Trophoblast cell (in vitro differentiated cells and primary cell): ENCODE measurements around the gene STK10.

Source experiments
- DNase-seq, 2 donors: peaks; one replicate each; pipeline ENCODE4 v3.0.0-alpha.2; 2016
- H2AFZ ChIP-seq: 2 replicates; pipeline ENCODE4 v1.6.1; 2013; ENCODE audit warnings: low read length, moderate library complexity, mild to moderate bottlenecking; ENCODE audit not compliant: insufficient read depth, poor library complexity
- H2AK5ac ChIP-seq: 2 replicates; pipeline ENCODE4 v1.6.1; 2013; ENCODE audit warnings: mild to moderate bottlenecking, low read length
- H2BK120ac ChIP-seq: 2 replicates; pipeline ENCODE4 v1.6.1; 2013; ENCODE audit warnings: low read length, mild to moderate bottlenecking, moderate library complexity; ENCODE audit not compliant: insufficient read depth, poor library complexity
- H2BK12ac ChIP-seq: 2 replicates; pipeline ENCODE4 v1.6.1; 2013; ENCODE audit warnings: mild to moderate bottlenecking, low read length, moderate library complexity
- H2BK5ac ChIP-seq: 2 replicates; pipeline ENCODE4 v1.6.1; 2013; ENCODE audit warnings: low read length, low read depth, moderate library complexity, mild to moderate bottlenecking; ENCODE audit not compliant: poor library complexity
- H3K14ac ChIP-seq: 2 replicates; pipeline ENCODE4 v1.6.1; 2013; ENCODE audit warnings: mild to moderate bottlenecking, low read length
- H3K18ac ChIP-seq: 2 replicates; pipeline ENCODE4 v1.6.1; 2013; ENCODE audit warnings: mild to moderate bottlenecking, low read length
- H3K23ac ChIP-seq: 2 replicates; pipeline ENCODE4 v1.6.1; 2013; ENCODE audit warnings: low read length
- H3K27ac ChIP-seq: 2 replicates; pipeline ENCODE4 v1.5.1; 2013; ENCODE audit warnings: low read depth, mild to moderate bottlenecking, inconsistent platforms, low read length, moderate library complexity
- H3K27me3 ChIP-seq: 2 replicates; pipeline ENCODE4 v1.6.1; 2013; ENCODE audit warnings: inconsistent platforms, mild to moderate bottlenecking, low read length, moderate library complexity; ENCODE audit not compliant: insufficient read depth
- H3K36me3 ChIP-seq, 2 experiments: 1 replicate in 1 of 2; 2 replicates in 1 of 2; pipeline ENCODE4 v1.6.1; 2013; ENCODE audit warnings: low read length in 2 of 2, mild to moderate bottlenecking in 2 of 2, moderate library complexity in 1 of 2; ENCODE audit not compliant: insufficient read depth in 2 of 2, control insufficient read depth in 1 of 2
- H3K4ac ChIP-seq: 2 replicates; pipeline ENCODE4 v1.6.1; 2013; ENCODE audit warnings: low read depth, mild to moderate bottlenecking, low read length, moderate library complexity
- H3K4me1 ChIP-seq, 2 experiments: 1 replicate in 1 of 2; 2 replicates in 1 of 2; pipeline ENCODE4 v1.6.1; 2013; ENCODE audit warnings: low read length in 2 of 2, mild to moderate bottlenecking in 2 of 2, moderate library complexity in 1 of 2; ENCODE audit not compliant: insufficient read depth in 2 of 2, control insufficient read depth in 1 of 2
- H3K4me2 ChIP-seq: 2 replicates; pipeline ENCODE4 v1.6.1; 2013; ENCODE audit warnings: inconsistent platforms, mild to moderate bottlenecking, low read length, moderate library complexity
- H3K4me3 ChIP-seq: 2 replicates; pipeline ENCODE4 v1.5.1; 2013; ENCODE audit warnings: mild to moderate bottlenecking, low read depth, low read length, inconsistent platforms
- H3K79me1 ChIP-seq: one replicate; pipeline ENCODE4 v1.6.1; 2013; ENCODE audit warnings: low read length
- H3K79me2 ChIP-seq: 2 replicates; pipeline ENCODE4 v1.6.1; 2013; ENCODE audit warnings: low read length, mild to moderate bottlenecking; ENCODE audit not compliant: control insufficient read depth, insufficient read depth, poor library complexity
- H3K9ac ChIP-seq: 2 replicates; pipeline ENCODE4 v1.6.1; 2013; ENCODE audit warnings: mild to moderate bottlenecking, low read length
- H3K9me3 ChIP-seq: 2 replicates; pipeline ENCODE4 v1.6.1; 2013; ENCODE audit warnings: low read depth, mild to moderate bottlenecking, control low read depth, inconsistent platforms, low read length; ENCODE audit not compliant: insufficient read depth
- H4K12ac ChIP-seq: 2 replicates; pipeline ENCODE4 v1.6.1; 2013; ENCODE audit warnings: low read depth, mild to moderate bottlenecking, low read length, moderate library complexity
- H4K8ac ChIP-seq: 2 replicates; pipeline ENCODE4 v1.6.1; 2013; ENCODE audit warnings: low read depth, mild to moderate bottlenecking, low read length, moderate library complexity
- H4K91ac ChIP-seq: one replicate; pipeline ENCODE4 v1.6.1; 2013; ENCODE audit warnings: low read depth, mild to moderate bottlenecking, low read length, moderate library complexity
- WGBS: extraction: QIAGEN DNeasy Blood & Tissue Kit; methylation state at CpG from one replicate; pipeline ENCODE4 v1.1.7; 2013; ENCODE audit warnings: missing lambda C conversion rate; ENCODE audit not compliant: insufficient read length, insufficient coverage; ENCODE audit errors: extremely low coverage; 5-methylcytosine and 5-hydroxymethylcytosine counted together

The STK10 gene

GRCh38 chr5:172111852-172112225 is 76.2 kb downstream of the STK10 start:
- Histone ChIP-seq H3K79me2 (no peaks in the 10 kb centered on the region), H3K27me3 (no peaks in the 10 kb centered on the region), H3K79me1 (no peaks in the 10 kb centered on the region)

DNA sequence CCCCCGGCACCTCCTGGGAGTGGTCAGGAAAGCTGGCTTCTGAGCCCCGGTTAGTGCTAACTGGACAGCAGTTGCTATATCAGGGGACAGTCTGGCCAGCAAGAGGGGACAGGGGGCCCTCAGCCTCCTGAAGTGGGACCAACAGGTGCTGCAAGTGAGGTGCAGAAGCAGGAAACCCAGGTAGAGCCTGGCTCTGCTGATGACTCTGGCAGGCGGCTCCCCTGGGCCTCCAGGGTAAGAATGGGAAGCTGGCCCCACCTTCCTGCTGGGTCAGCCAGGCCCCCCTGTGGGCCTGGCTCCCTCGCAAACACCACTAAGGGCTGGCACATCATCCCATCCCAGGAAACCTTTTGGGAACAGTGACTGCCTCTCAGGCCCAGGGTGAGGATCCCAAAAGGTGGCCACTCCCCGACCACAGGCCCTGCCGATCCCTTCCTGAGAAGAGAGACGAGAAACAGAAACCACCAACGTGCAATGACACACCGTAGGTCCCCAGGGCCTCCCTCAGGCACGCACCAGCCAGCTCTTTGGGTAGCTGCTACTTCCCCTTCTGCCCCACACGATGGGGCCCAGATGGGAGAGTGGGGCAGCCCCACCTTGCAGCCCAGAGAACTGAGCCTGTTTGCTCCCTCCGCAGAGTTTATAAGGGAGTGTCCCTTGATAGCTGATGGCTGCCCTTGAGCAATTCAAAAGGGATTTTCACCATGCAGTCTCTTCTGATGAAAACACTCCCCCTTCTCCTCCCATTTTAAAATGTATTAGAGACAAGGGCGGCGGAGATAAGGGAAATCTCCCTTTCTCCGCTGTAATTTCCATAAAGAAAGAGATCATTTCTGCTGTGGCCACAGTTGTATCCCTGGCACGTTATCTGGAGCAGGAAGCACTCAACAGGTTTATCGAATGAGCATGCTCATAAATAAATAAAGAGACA is 76.8 kb downstream of the STK10 start:
- peak; percentile 46 to 55 for DNase-seq
- Histone ChIP-seq H3K4ac (no peak overlapping the region), H3K4me1 (peaks cover 6 to 12% of the 10 kb centered on the region in 2 experiments), H3K14ac (no peak overlapping the region), H3K23ac (no peak overlapping the region), H3K79me2 (no peaks in the 10 kb centered on the region), H4K12ac (no peak overlapping the region), H3K4me3 (no peak overlapping the region), H2AK5ac (no peak overlapping the region), H2BK5ac (no peak overlapping the region), H2BK12ac (no peak overlapping the region), H3K9ac (no peak overlapping the region), H3K18ac (no peak overlapping the region), H2AFZ (no peak overlapping the region), H3K9me3 (peaks cover 1% of the 10 kb centered on the region), H3K27ac (no peak overlapping the region), H2BK120ac (no peak overlapping the region), H4K8ac (no peak overlapping the region), H3K4me2 (no peak overlapping the region), H3K79me1 (peaks cover 2% of the 10 kb centered on the region), H4K91ac (no peak overlapping the region), H3K27me3 (no peaks in the 10 kb centered on the region), H3K36me3 (peaks cover 12 to 16% of the 10 kb centered on the region in 2 experiments)
- WGBS, result no CpG with 5 or more reads among the region's 17 CpGs

More at GRCh38 chr5:172111852-172112225, 76.2 kb downstream of the STK10 start:
- Histone ChIP-seq H3K9ac (no peak overlapping the region), H2AFZ (no peak overlapping the region), H3K14ac (no peak overlapping the region), H3K23ac (no peak overlapping the region), H3K36me3 (peaks cover 8 to 16% of the 10 kb centered on the region in 2 experiments), H3K9me3 (peaks cover 1% of the 10 kb centered on the region), H3K4ac (no peak overlapping the region), H2BK120ac (no peak overlapping the region), H3K4me1 (peaks cover 4 to 11% of the 10 kb centered on the region in 2 experiments), H3K4me3 (no peak overlapping the region), H3K18ac (no peak overlapping the region), H2AK5ac (no peak overlapping the region), H4K12ac (no peak overlapping the region), H2BK5ac (no peak overlapping the region), H4K8ac (no peak overlapping the region), H3K27ac (no peak overlapping the region), H4K91ac (no peak overlapping the region), H2BK12ac (no peak overlapping the region), H3K4me2 (no peak overlapping the region)
- DNase-seq, result no peak

GRCh38 chr5:172110260-172110815 is 77.7 kb downstream of the STK10 start:
- Histone ChIP-seq H3K36me3 (peaks cover 14 to 18% of the 10 kb centered on the region in 2 experiments), H3K27me3 (no peaks in the 10 kb centered on the region), H2BK5ac (no peak overlapping the region), H3K79me2 (no peaks in the 10 kb centered on the region), H3K9me3 (peaks cover 1% of the 10 kb centered on the region), H3K4ac (no peak overlapping the region), H2AK5ac (no peak overlapping the region), H3K27ac (no peak overlapping the region), H2BK120ac (no peak overlapping the region), H2BK12ac (no peak overlapping the region), H3K4me3 (no peak overlapping the region), H4K8ac (no peak overlapping the region), H3K9ac (no peak overlapping the region), H3K14ac (no peak overlapping the region), H3K4me2 (no peak overlapping the region), H3K79me1 (peaks cover 2% of the 10 kb centered on the region), H2AFZ (no peak overlapping the region), H4K91ac (no peak overlapping the region), H3K4me1 (peaks cover 6 to 12% of the 10 kb centered on the region in 2 experiments), H3K18ac (no peak overlapping the region), H4K12ac (no peak overlapping the region), H3K23ac (no peak overlapping the region)
- no CpG with 5 or more reads among the region's 14 CpGs for WGBS
- DNase-seq, result no peak

DNA sequence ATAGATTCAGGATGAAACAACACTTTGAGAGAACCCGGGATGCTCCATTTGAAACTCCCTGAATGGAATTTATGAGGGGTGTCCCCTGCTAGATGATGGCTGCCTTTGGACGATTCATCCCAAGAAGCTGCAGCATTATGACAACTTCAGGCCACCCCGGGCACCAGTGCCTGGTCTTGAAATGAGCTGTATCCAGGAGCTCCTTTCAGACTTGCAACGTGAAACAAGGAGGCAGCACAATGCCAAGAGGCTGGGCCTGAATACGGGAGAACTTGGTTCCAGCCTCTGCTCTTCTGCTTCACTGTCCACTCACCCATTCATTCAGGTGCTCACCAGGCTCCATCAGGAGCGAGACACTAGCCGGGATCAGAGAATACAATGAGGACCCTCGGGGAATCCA is 78.3 kb downstream of the STK10 start:
- Histone ChIP-seq H3K14ac (no peak overlapping the region), H3K27me3 (no peaks in the 10 kb centered on the region)

More for the DNA sequence above, 78.3 kb downstream of the STK10 start:
- H3K27ac ChIP-seq, result no peak overlapping the region
- H2AFZ ChIP-seq, result no peak overlapping the region
- no peak overlapping the region for H2BK5ac ChIP-seq
- peaks cover 6 to 12% of the 10 kb centered on the region in 2 experiments for H3K4me1 ChIP-seq
- H2BK12ac ChIP-seq, result no peak overlapping the region
- peaks cover 2% of the 10 kb centered on the region for H3K79me1 ChIP-seq
- peaks cover 15 to 16% of the 10 kb centered on the region in 2 experiments for H3K36me3 ChIP-seq
- H2AK5ac ChIP-seq, result no peak overlapping the region
- H3K23ac ChIP-seq, result no peak overlapping the region
- H3K18ac ChIP-seq, result no peak overlapping the region
- no peak overlapping the region for H3K9ac ChIP-seq
- no CpG with 5 or more reads among the region's 8 CpGs for WGBS
- no peak overlapping the region for H2BK120ac ChIP-seq
- H4K91ac ChIP-seq, result no peak overlapping the region
- H3K4ac ChIP-seq, result no peak overlapping the region
- H3K4me3 ChIP-seq, result no peak overlapping the region
- H3K4me2 ChIP-seq, result no peak overlapping the region
- DNase-seq, result no peak
- H3K79me2 ChIP-seq, result no peaks in the 10 kb centered on the region
- no peak overlapping the region for H4K8ac ChIP-seq
- H3K9me3 ChIP-seq, result no peaks in the 10 kb centered on the region
- H4K12ac ChIP-seq, result no peak overlapping the region
